AG04450 (cell line): Measurements from ENCODE around the gene NT5M. TPM values are rescaled to one million over a fixed set of nuclear protein-coding genes. Genes with fewer than 3 reads are reported as not detected.

Experiments
- CTCF ChIA-PET: fragments of 300-600, 350-600 bp; formaldehyde crosslinking; extraction: SDS; loops from one replicate; lab custom pipeline; 2022; ENCODE audit warnings: antibody characterized with exemption, inconsistent platforms; lab: Charles Lee
- POLR2A ChIA-PET: fragments of 350-600 bp; formaldehyde crosslinking; extraction: SDS; loops from one replicate; lab custom pipeline; 2021; ENCODE audit warnings: antibody characterized with exemption, inconsistent platforms; lab: Yijun Ruan, JAX
- DNase-seq: peaks from one replicate; pipeline ENCODE4 v3.0.0-alpha.2; 2011; ENCODE audit warnings: low read depth, low spot score
- H3K27ac ChIP-seq: one replicate; pipeline ENCODE4 v1.5.1; 2012; ENCODE audit warnings: low read depth, low read length, control low read depth
- H3K27me3 ChIP-seq: one replicate; pipeline ENCODE4 v1.6.0; 2012; ENCODE audit warnings: low read length; ENCODE audit not compliant: control insufficient read depth, insufficient read depth
- H3K4me3 ChIP-seq: 2 replicates; pipeline ENCODE4 v1.5.1; 2011; ENCODE audit warnings: mild to moderate bottlenecking, low read depth, low read length, control low read depth
- H3K9me3 ChIP-seq: 2 replicates; pipeline ENCODE4 v1.5.1; 2012; ENCODE audit warnings: low read length; ENCODE audit not compliant: control insufficient read depth, insufficient read depth
- polyA plus RNA-seq: library from polyadenylated mRNA; depleted of rRNA; stranded (reverse); fragments of >200 nt; gene quantifications from 2 replicates; pipeline ENCODE4 v1.2.3, GENCODE V29; 2011
- TF ChIP-seq, protein P1 (sequence below): IDR thresholded peaks from 2 replicates; pipeline ENCODE4 v1.5.1; 2011; ENCODE audit warnings: low read depth, low read length, control low read depth, inconsistent platforms

NT5M gene
- polyA plus RNA-seq, 1 experiment = 0.36 TPM

GRCh38 chr17:17377071-17377967 lies 74.1 kb downstream of the NT5M start:
- no peaks in the 10 kb centered on the region; the same call in 1 of the 2 replicates for H3K9me3 ChIP-seq
- TF ChIP-seq, protein P1, sequence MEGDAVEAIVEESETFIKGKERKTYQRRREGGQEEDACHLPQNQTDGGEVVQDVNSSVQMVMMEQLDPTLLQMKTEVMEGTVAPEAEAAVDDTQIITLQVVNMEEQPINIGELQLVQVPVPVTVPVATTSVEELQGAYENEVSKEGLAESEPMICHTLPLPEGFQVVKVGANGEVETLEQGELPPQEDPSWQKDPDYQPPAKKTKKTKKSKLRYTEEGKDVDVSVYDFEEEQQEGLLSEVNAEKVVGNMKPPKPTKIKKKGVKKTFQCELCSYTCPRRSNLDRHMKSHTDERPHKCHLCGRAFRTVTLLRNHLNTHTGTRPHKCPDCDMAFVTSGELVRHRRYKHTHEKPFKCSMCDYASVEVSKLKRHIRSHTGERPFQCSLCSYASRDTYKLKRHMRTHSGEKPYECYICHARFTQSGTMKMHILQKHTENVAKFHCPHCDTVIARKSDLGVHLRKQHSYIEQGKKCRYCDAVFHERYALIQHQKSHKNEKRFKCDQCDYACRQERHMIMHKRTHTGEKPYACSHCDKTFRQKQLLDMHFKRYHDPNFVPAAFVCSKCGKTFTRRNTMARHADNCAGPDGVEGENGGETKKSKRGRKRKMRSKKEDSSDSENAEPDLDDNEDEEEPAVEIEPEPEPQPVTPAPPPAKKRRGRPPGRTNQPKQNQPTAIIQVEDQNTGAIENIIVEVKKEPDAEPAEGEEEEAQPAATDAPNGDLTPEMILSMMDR = no peak
- H3K27ac ChIP-seq = no peak overlapping the region
- ChIA-PET CTCF (no interaction called here), POLR2A (interaction anchor here (1.0 kb wide), 1 partner anchor 36 kb away, joined by 3 read pairs; no protein-coding TSS in a partner anchor)
- no peak for DNase-seq
- H3K4me3 ChIP-seq = no peak overlapping the region
- H3K27me3 ChIP-seq = peaks cover 29% of the 10 kb centered on the region

DNA sequence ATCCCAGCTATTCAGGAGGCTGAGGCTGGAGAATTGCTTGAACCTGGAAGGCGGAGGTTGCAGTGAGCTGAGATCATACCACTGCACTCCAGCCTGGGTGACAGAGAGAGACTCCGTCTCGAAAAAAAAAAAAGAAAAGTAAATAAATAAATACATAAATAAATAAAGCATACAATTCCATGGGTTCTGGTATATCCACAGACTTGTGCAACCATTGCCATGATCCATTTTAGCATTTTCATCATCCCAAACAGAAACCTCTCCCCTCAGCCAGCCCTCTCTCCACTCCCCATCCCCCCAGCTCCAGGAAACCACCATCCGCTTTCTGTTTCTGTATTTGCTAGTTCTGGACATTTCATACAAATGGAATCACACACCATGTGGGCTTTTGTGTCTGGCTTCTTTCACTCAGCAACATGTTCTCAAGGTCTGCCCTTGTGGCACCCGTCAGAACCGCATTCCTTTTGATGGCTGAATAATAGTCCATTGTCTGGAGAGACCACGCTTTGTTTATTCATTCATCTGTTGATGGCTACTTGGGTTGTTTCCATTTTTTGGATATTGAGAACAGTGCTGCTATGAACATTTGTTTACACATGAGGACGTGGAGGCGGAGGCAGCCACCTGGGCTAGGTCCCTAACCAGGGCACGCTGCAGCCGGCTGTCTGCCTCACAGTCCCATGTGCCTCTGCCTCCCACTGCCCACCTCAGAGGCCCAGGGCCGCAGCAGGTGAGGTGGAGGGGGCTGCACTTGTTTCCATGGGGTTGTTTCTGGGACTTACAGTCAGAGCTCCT lies 76.2 kb downstream of the NT5M start:
- ChIA-PET POLR2A (no interaction called here), CTCF (interaction anchor here (0.6 to 1.3 kb wide), 2 partner anchors 13 to 118 kb away, joined by 3 read pairs; no protein-coding TSS in a partner anchor)
- DNase-seq = no peak
- H3K9me3 ChIP-seq = no peaks in the 10 kb centered on the region; the same call in 1 of the 2 replicates
- peaks cover 28% of the 10 kb centered on the region for H3K27me3 ChIP-seq
- H3K4me3 ChIP-seq = no peak overlapping the region
- H3K27ac ChIP-seq = no peak overlapping the region
- TF ChIP-seq, protein P1 = no peak

- POLR2A ChIA-PET = no interaction called here
- TF ChIP-seq, protein P1 = no peak
- Histone ChIP-seq H3K27me3 (peaks cover 33% of the 10 kb centered on the region), H3K27ac (no peak overlapping the region), H3K9me3 (no peaks in the 10 kb centered on the region; the same call in 1 of the 2 replicates), H3K4me3 (no peak overlapping the region)
- CTCF ChIA-PET = interaction anchor here (0.5 to 1.3 kb wide), 2 partner anchors 117 to 691 kb away, joined by 3 read pairs; no protein-coding TSS in a partner anchor
- DNase-seq = no peak
Measured at GRCh38 chr17:17380145-17380925, 77.2 kb downstream of the NT5M start.

DNA sequence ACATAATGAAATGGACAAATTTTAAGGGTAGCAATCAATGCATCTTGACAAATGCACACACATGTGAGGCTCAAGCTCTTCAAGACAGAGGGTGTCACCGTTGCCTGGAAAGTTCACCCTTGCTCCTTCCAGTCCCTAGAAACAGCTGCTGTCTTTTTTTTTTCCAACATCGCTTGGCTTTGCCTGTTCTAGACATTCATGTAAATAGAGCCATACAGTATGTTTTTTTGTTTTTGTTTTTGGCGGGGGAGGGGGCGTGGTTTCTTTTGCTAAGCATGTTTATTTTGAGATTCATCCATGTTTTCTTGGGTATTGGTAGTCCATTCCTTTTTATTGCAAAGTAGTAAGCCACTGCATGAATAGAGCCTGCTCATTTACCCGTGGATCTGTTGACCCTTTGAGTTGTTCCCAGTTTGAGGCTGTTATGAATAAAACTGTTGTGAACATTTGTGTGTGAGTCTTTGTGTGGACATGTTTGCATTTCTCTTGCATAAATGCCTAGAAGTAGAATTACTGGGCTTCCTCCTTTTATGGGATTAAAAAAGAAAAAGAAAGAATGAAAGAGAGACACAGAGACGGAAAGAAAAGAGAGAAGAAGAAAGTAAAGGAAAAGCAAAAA lies 78.4 kb downstream of the NT5M start:
- CTCF ChIA-PET = interaction anchor here (0.7 kb wide), 1 partner anchor 796 kb away, joined by 4 read pairs; no protein-coding TSS in a partner anchor
- POLR2A ChIA-PET = no interaction called here
- TF ChIP-seq, protein P1 = no peak
- H3K27ac ChIP-seq = no peak overlapping the region
- no peak for DNase-seq
- H3K4me3 ChIP-seq = no peak overlapping the region
- no peaks in the 10 kb centered on the region; the same call in 1 of the 2 replicates for H3K9me3 ChIP-seq
- peaks cover 37% of the 10 kb centered on the region for H3K27me3 ChIP-seq
